WTC11 (cell line): ENCODE results near the gene HOXB6. TPM values are rescaled to one million over a fixed set of nuclear protein-coding genes. Genes with fewer than 3 reads are reported as not detected.

Experiments used
- ATAC-seq: fragments of 200-7000 bp; cut with Tn5 transposase; 2 replicates; pipeline ENCODE4 v1.10.0; 2021; ENCODE audit warnings: mild to moderate bottlenecking, moderate library complexity
- CTCF ChIA-PET: fragments of 300-600 bp; sonication (Branson Sonifier 250); formaldehyde crosslinking; loops from one replicate; lab custom pipeline; 2021; ENCODE audit warnings: antibody characterized with exemption; lab: Charles Lee
- POLR2A ChIA-PET: fragments of 350-600 bp; sonication (Branson Sonifier 250); formaldehyde crosslinking; loops from one replicate; lab custom pipeline; 2021; ENCODE audit warnings: antibody characterized with exemption; lab: Charles Lee
- DNase-seq: peaks from one replicate; pipeline ENCODE4 v3.0.0; 2021; ENCODE audit warnings: low spot score
- H3K27ac Mint-ChIP-seq: 2 replicates; pipeline ENCODE4 v1.8.0; 2021; ENCODE audit warnings: mixed read lengths
- H3K27me3 Mint-ChIP-seq: 2 replicates; pipeline ENCODE4 v1.8.0; 2021; ENCODE audit warnings: low read depth, mild to moderate bottlenecking, moderate library complexity, mixed read lengths
- H3K36me3 Mint-ChIP-seq: 2 replicates; pipeline ENCODE4 v1.8.0; 2021; ENCODE audit warnings: mixed read lengths
- H3K4me1 Mint-ChIP-seq: 2 replicates; pipeline ENCODE4 v1.8.0; 2022; ENCODE audit warnings: mixed read lengths
- H3K4me3 Mint-ChIP-seq: 2 replicates; pipeline ENCODE4 v1.8.0; 2021; ENCODE audit warnings: mild to moderate bottlenecking, moderate library complexity, mixed read lengths
- H3K9me3 Mint-ChIP-seq: 2 replicates; pipeline ENCODE4 v1.8.0; 2021; ENCODE audit warnings: mixed read lengths
- CDX4 ChIP-seq: fragments of 250-450 bp; sonication (Bioruptor Pico); IDR thresholded peaks from 2 replicates; pipeline ENCODE4 v1.9.0; 2021; ENCODE audit warnings: moderate library complexity, mild to moderate bottlenecking, inconsistent platforms, borderline replicate concordance
- E2F4 ChIP-seq: sonication (generic); formaldehyde crosslinking; IDR thresholded peaks from 2 replicates; pipeline ENCODE4 v1.8.1; 2022; ENCODE audit warnings: low read depth, mild to moderate bottlenecking, moderate library complexity, missing genetic modification reagents, borderline replicate concordance
- GRHL2 ChIP-seq: fragments of 250-450 bp; sonication (Bioruptor Pico); IDR thresholded peaks from 2 replicates; pipeline ENCODE4 v1.8.0; 2022; ENCODE audit warnings: mild to moderate bottlenecking, moderate library complexity; ENCODE audit not compliant: insufficient replicate concordance, severe bottlenecking
- JAZF1 ChIP-seq: fragments of 250-450 bp; sonication (Bioruptor Pico); IDR thresholded peaks from 2 replicates; pipeline ENCODE4 v1.9.0; 2021; ENCODE audit warnings: moderate library complexity, mild to moderate bottlenecking, inconsistent platforms
- MYBL2 ChIP-seq: sonication (generic); formaldehyde crosslinking; IDR thresholded peaks from 2 replicates; pipeline ENCODE4 v1.8.1; 2023; ENCODE audit warnings: mild to moderate bottlenecking, moderate library complexity, missing genetic modification reagents
- NR2C2 ChIP-seq: sonication (generic); formaldehyde crosslinking; IDR thresholded peaks from 2 replicates; pipeline ENCODE4 v1.8.0; 2022; ENCODE audit warnings: mild to moderate bottlenecking, missing genetic modification reagents
- TEAD1 ChIP-seq: sonication (generic); formaldehyde crosslinking; IDR thresholded peaks from 2 replicates; pipeline ENCODE4 v1.8.0; 2022; ENCODE audit warnings: mild to moderate bottlenecking, missing genetic modification reagents
- TP53 ChIP-seq: sonication (generic); formaldehyde crosslinking; IDR thresholded peaks from 2 replicates; pipeline ENCODE4 v1.8.1; 2023; ENCODE audit warnings: mild to moderate bottlenecking, missing genetic modification reagents
- USF1 ChIP-seq: sonication (generic); formaldehyde crosslinking; IDR thresholded peaks from 2 replicates; pipeline ENCODE4 v1.8.0; 2022; ENCODE audit warnings: mild to moderate bottlenecking, missing genetic modification reagents
- ZNF232 ChIP-seq: sonication (generic); formaldehyde crosslinking; IDR thresholded peaks from 2 replicates; pipeline ENCODE4 v1.8.0; 2022; ENCODE audit warnings: mild to moderate bottlenecking, missing genetic modification reagents
- ZNF317 ChIP-seq: sonication (generic); formaldehyde crosslinking; IDR thresholded peaks from 2 replicates; pipeline ENCODE4 v1.8.1; 2023; ENCODE audit warnings: low read depth, mild to moderate bottlenecking, moderate library complexity, missing genetic modification reagents, borderline replicate concordance
- total RNA-seq: library from RNA; stranded (reverse); gene quantifications from 3 replicates; pipeline ENCODE4 v1.2.3, GENCODE V29; 2021

HOXB6 gene
- total RNA-seq, 1 experiment from 2014 or later, result not detected

- no peaks in the 10 kb centered on the region for H3K9me3 Mint-ChIP-seq
- peaks cover 100% of the 10 kb centered on the region; the same call in 1 of the 2 replicates for H3K27me3 Mint-ChIP-seq
- ChIA-PET POLR2A (no interaction called here), CTCF (interaction anchor here (0.8 to 2.5 kb wide), 4 partner anchors 11 to 29 kb away, joined by 3 to 9 read pairs (median 6); partner anchors contain the start of gene HOXB5)
- H3K4me3 Mint-ChIP-seq, result no peak overlapping the region
- no peak for ATAC-seq
- no peak for DNase-seq
- H3K27ac Mint-ChIP-seq, result no peak overlapping the region
- TF ChIP-seq NR2C2 (no peak), ZNF232 (no peak)
- H3K4me1 Mint-ChIP-seq, result peaks cover 23% of the 10 kb centered on the region
- H3K36me3 Mint-ChIP-seq, result 0 out of 2 replicates have a peak, but pooled peaks cover 5% of the 10 kb centered on the region
These were observed 2.3 kb upstream of the HOXB6 start for GRCh38 chr17:48606892-48607614.

- ATAC-seq, result no peak
- Mint-ChIP-seq H3K36me3 (0 out of 2 replicates have a peak, but pooled peaks cover 5% of the 10 kb centered on the region), H3K4me3 (no peak overlapping the region), H3K27me3 (peaks cover 100% of the 10 kb centered on the region; the same call in 1 of the 2 replicates), H3K27ac (no peak overlapping the region), H3K9me3 (no peaks in the 10 kb centered on the region), H3K4me1 (peaks cover 20% of the 10 kb centered on the region)
- no peak for DNase-seq
- ChIA-PET POLR2A (no interaction called here), CTCF (interaction anchor here (0.6 to 2.5 kb wide), 7 partner anchors 8 to 30 kb away, joined by 3 to 9 read pairs (median 4); partner anchors contain the start of gene HOXB5)
- TF ChIP-seq TP53 (CRISPR knock-in tag) (no peak), GRHL2 (CRISPR knock-in tag) (no peak), TEAD1 (CRISPR knock-in tag) (no peak), MYBL2 (CRISPR knock-in tag) (no peak), USF1 (no peak), CDX4 (CRISPR knock-in tag) (no peak)
These were observed 1.5 kb upstream of the HOXB6 start for GRCh38 chr17:48605991-48606891.

- POLR2A ChIA-PET, result no interaction called here
- no peak for TF ChIP-seq JAZF1 (CRISPR knock-in tag)
- TF ChIP-seq, all 79 proteins: peak for 0
- Mint-ChIP-seq H3K4me3 (no peak overlapping the region), H3K9me3 (no peaks in the 10 kb centered on the region), H3K4me1 (peaks cover 14% of the 10 kb centered on the region), H3K27ac (no peak overlapping the region), H3K36me3 (0 out of 2 replicates have a peak, but pooled peaks cover 5% of the 10 kb centered on the region), H3K27me3 (peaks cover 100% of the 10 kb centered on the region; the same call in 1 of the 2 replicates)
- CTCF ChIA-PET, result interaction anchor here (0.6 to 2.5 kb wide), 5 partner anchors 9 to 31 kb away, joined by 3 to 9 read pairs (median 4); no protein-coding TSS in a partner anchor
- DNase-seq (no peak), ATAC-seq (no peak)
These were observed 678 bp upstream of the HOXB6 start for GRCh38 chr17:48605409-48605919.

GRCh38 chr17:48603959-48604769 is 622 bp downstream of the HOXB6 start:
- no peak for DNase-seq
- Mint-ChIP-seq H3K27me3 (peaks cover 100% of the 10 kb centered on the region; the same call in 1 of the 2 replicates), H3K9me3 (no peaks in the 10 kb centered on the region), H3K4me1 (peaks cover 12% of the 10 kb centered on the region), H3K36me3 (0 out of 2 replicates have a peak, but pooled peaks cover 5% of the 10 kb centered on the region), H3K4me3 (no peak overlapping the region), H3K27ac (no peak overlapping the region)
- ChIA-PET CTCF (interaction anchor here (0.6 to 0.7 kb wide), 3 partner anchors 9 to 1565 kb away, joined by 3 to 4 read pairs (median 3); no protein-coding TSS in a partner anchor), POLR2A (interaction anchor here (0.7 kb wide), 1 partner anchor 46 kb away, joined by 4 read pairs; no protein-coding TSS in a partner anchor)
- TF ChIP-seq E2F4 (CRISPR knock-in tag), result no peak
- no peak for TF ChIP-seq ZNF317 (CRISPR knock-in tag)
- TF ChIP-seq USF1, result no peak
- no peak for ATAC-seq
